Measurements from ENCODE around the gene ANO5. TPM values are rescaled to one million over a fixed set of nuclear protein-coding genes. Genes with fewer than 3 reads are reported as not detected.

ANO5 gene
- total and polyA plus RNA-seq, 2 of the 8 experiments (the other 6 are each of a cell fraction or from before 2014, with no cell fraction given) = 2.6 to 5.0 TPM

DNA sequence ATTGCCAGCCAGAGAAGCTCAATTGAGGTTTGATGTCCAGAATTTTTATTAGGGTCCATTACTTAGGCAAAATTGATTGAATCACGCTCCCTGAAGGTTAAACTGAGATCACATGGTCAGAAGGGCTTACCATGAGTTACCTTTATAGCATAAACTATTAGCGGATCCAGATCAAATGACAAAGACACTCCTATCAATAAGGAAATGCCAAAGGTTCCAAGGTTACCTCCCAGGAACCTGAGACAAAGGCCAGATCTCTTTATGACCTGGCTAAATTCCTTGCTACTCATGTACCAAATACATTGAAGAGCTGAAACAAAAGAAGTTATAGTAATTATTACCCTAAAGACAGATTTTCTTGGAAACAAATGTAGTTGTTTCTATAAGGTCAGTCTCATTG, 27.8 kb upstream of the ANO5 start (continued):
- TF ChIP-seq CBX5 (IDR thresholded peaks at IDR 0.05; ENCODE audit: low read depth, low read length) (no peak), SIRT6 (IDR thresholded peaks at IDR 0.05; ENCODE audit: low read length) (no peak), KDM1A (IDR thresholded peaks at IDR 0.05; ENCODE audit: borderline replicate concordance, low read length) (no peak), TAF7 (optimal IDR thresholded peaks at IDR 0.05; ENCODE audit: borderline replicate concordance, low read depth, low read length) (no peak)
- TF ChIP-seq, protein P1, sequence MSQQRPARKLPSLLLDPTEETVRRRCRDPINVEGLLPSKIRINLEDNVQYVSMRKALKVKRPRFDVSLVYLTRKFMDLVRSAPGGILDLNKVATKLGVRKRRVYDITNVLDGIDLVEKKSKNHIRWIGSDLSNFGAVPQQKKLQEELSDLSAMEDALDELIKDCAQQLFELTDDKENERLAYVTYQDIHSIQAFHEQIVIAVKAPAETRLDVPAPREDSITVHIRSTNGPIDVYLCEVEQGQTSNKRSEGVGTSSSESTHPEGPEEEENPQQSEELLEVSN (IDR thresholded peaks at IDR 0.05) = no peak
- TF ChIP-seq, protein P2, sequence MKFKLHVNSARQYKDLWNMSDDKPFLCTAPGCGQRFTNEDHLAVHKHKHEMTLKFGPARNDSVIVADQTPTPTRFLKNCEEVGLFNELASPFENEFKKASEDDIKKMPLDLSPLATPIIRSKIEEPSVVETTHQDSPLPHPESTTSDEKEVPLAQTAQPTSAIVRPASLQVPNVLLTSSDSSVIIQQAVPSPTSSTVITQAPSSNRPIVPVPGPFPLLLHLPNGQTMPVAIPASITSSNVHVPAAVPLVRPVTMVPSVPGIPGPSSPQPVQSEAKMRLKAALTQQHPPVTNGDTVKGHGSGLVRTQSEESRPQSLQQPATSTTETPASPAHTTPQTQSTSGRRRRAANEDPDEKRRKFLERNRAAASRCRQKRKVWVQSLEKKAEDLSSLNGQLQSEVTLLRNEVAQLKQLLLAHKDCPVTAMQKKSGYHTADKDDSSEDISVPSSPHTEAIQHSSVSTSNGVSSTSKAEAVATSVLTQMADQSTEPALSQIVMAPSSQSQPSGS (IDR thresholded peaks at IDR 0.05; ENCODE audit: low read length) = no peak

Measured in H1 (cell line).